Left cardiac atrium (tissue), 4 donors: Measurements from ENCODE around the gene GRN. TPM values are rescaled to one million over a fixed set of nuclear protein-coding genes. Genes with fewer than 3 reads are reported as not detected.
"Not testable (repeated sequence)": the region's sequence is repeated elsewhere in the genome, so short reads cannot be mapped to it uniquely, and the experiment has no call there.

Experiments
- ATAC-seq, 2 donors: fragments of 200-7000 bp; cut with Tn5 transposase; one replicate each; pipeline ENCODE4 v1.9.1; 2020; ENCODE audit warnings: mild to moderate bottlenecking in 2 of 2, moderate library complexity in 2 of 2
- DNase-seq: peaks from one replicate; pipeline ENCODE4 v3.0.0-alpha.2; 2020
- intact Hi-C, 2 donors: fragments of 100-400 bp; cut with DNase I; formaldehyde crosslinking; loops; one replicate each; pipeline versions ENCODE4 v1.14.1 to v1.15.1; 2022 to 2023
- total RNA-seq, 2 donors: library from RNA; stranded (reverse); fragmentation: NEBNext Ultra II Directional; extraction: Animal tissue kit (Norgen Biotek cat#: 25700); gene quantifications; one replicate each; pipeline ENCODE4 v1.2.1, GENCODE V29; 2021
- donor health status: DM: no; HTN: yes; CAD: no.
- donor health status: DM: no; HTN: yes; CAD: no; lungs with severe emphysema.
- donor health status: DM: yes; HTN: yes; CAD: no.
- donor health status: Dilated cardiomyopathy.

Gene GRN
- total RNA-seq, 2 donors from 2014 or later, result 190 to 206 TPM

DNA sequence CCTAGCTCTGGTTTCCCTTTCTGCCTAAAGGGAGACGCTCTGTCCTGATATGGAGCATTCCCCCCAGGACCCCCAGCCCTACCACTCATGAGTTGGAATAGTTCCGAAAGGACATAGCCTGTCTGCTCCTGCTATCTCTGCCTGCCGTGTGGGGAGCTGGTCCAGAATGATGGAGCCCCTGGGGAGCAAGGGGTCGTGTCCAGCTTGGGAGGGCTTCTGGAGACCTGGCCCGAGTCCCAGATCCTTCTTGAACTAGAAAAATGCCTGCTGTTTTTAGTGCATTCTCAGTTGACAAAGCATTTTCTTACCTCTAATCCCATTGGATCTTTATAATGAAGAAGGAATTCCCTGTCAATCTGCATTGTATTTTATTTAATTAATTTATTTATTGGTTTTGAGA is 9.1 kb upstream of the GRN start:
- no peak for ATAC-seq
- intact Hi-C loops, result no loop called here
- DNase-seq, result no peak

DNA sequence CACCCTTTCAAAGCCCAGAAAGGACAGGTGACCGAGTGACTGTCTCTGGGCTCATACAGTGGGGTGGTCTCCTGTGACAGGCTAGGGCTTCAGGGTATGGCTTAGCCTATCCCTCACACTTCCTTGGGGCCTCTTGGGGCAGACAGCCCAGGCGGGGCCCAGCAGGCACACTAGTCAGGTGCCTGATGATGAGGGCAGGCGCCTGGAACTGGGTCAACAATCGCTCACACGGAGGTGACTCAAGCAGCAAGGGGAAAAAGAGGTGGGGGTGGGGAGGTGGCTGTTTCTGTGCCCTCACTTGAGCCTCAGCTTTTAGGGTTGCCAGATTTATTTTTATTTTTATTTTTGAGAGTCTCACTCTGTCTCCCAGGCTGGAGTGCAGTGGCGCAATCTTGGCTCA is 6.4 kb upstream of the GRN start:
- DNase-seq, result no peak
- intact Hi-C loops, result no loop called here
- peak in 1 of 2 donors; percentile 80 for ATAC-seq

DNA sequence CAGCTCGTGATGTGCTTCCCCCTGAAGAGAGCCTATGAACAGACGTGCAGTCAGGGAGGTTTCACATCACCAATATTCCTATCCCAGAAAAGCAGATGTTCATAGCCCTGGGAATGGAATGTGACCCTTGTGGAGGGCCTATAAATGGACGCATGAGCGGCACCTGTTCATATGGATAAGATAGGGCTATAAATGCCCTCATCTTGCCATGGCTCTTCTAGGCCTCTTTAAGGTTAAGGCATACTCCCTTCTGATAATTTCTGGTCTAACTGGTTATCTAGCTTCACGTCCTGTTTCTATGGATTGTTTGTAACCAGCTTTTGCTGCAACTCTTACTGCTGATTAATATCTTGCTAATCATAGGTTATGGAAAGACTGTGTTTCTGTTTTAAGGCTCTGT is 4.5 kb upstream of the GRN start:
- DNase-seq, ATAC-seq, intact Hi-C loops: not testable (repeated sequence)

DNA sequence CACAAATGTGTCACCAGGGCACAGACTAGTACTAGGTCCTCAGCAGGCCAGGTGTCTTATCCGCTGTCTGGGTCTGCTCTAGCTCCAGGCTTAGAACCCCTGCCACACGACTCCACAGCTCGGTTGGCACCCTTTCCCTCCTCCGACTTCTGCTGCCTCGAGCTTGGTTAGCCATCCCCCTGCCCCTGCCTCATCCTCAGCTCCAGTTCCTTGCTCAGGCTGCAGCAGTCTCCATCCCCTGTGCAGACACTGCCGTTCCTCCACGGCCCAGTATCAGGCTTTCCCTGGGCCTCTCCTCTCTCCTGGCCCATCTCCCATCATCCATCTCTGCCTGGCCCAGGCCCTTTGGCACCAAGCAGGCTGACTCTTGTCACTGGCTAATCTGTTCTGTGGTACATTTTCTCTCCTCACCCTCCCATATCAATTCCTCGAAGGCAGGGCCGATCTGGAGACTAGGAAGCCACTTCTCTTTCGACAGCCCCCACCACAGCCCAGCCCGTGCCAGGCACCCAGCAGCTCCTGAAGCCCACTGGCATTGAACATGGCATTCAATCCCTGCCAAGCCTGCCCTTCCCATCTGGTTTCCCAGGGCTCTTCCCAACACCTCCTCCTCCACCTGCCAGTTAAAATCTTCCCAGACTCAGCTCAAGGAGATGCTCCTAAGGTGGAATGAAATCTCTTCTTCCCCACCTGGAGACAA is 1.4 kb upstream of the GRN start:
- intact Hi-C loops, result no loop called here
- ATAC-seq (no peak), DNase-seq (no peak)

DNA sequence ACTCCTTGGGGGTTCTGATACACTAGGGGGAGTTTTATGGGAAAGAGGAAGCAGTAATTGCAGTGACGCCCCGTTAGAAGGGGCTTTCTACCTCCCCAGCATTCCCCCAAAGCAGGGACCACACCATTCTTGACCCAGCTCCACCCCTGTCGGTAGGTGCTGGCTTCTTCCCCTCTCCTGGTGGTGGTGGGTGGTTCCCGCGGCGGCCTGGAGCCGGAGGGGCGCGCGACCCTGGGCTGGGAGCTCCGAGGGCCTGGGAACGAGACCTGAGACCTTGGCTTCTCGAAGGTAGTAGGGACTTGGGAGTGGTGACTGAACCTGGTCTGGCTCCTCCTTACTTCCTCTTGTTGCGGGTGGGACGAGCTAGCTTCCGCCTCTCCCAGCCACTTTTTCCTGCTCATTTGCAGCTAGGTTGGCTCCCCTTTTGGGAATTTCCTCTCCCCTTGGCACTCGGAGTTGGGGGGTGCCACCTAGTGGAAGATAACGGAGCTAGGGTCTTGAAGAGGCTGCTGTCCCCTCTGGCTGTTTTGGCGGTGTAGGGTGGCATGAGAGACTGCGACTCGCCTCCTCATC is 438 bp downstream of the GRN start:
- no peak for DNase-seq
- intact Hi-C loops, result no loop called here
- ATAC-seq, result peak; percentile 20 to 36

DNA sequence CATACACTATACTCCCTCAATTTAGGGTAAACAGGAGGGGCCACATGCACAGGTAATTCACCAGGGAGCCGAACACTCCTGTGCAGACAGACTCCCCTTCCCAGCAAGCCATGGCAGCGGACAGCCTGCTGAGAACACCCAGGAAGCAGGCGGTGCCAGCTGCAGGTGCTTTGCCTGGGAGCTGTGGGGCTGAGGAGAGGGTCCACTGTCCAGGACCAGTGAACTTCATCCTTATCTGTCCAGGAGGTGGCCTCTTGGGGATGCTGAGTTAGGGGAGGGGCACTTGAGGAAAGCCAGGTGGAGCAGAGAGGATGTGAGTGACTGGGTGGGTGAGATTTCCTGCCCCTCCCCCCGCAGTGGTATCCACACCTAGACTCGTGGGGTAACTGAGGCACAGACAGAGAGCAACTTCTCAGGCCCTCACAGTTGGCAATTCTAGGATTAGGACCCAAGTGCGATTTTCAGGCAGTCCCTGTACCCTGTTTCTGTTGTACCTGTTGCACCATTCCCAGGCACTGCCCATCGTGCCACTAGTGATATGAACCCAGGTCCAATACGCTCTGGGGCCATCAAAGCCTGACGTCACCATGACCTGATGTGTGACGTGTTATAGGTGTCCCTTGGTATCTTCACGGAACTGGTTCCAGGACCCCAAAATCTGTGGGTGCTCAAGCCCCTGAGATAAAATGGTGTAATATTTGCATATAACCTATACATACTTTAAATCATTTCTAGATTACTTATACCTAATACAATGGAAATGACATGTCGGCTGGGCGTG is 1.2 kb downstream of the GRN start:
- DNase-seq, result no peak
- intact Hi-C loops, result no loop called here

DNA sequence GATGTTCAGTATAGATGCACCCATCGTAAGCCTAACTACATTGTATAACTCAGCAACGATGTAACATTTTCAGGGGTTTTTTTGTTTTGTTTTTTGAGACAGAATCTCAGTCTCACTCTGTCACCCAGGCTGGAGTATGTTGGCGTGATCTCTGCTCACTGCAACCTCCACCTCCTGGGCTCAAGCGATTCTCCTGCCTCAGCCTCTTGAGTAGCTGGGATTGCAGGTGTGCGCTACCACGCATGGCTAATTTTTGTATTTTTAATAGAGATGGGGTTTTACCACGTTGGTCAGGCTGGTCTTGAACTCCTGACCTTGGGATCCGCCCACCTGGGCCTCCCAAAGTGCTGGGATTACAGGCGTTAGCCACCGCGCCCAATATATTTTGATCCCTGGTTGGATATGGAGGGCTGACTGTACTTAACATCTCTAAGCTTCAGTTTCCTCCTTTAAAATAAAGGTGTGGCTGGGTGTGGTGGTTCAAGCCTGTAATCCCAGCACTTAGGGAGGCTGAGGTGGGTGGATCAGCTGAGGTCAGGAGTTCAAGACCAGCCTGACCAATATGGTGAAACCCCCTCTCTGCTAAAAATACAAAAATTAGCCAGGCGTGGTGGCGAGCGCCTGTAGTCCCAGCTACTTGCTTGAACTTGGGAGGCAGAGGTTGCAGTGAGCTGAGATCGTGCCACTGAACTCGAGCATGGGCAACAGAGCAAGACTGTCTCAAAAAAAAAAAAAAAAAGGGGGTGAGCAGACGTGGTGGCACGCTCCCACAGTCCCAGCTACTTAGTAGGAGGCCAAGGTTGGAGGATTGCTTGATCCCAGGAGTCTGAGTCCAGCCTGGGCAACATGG is 2.3 kb downstream of the GRN start:
- DNase-seq, intact Hi-C loops, ATAC-seq: not testable (repeated sequence)

More for the DNA sequence above, 1.2 kb downstream of the GRN start:
- no peak for ATAC-seq

DNA sequence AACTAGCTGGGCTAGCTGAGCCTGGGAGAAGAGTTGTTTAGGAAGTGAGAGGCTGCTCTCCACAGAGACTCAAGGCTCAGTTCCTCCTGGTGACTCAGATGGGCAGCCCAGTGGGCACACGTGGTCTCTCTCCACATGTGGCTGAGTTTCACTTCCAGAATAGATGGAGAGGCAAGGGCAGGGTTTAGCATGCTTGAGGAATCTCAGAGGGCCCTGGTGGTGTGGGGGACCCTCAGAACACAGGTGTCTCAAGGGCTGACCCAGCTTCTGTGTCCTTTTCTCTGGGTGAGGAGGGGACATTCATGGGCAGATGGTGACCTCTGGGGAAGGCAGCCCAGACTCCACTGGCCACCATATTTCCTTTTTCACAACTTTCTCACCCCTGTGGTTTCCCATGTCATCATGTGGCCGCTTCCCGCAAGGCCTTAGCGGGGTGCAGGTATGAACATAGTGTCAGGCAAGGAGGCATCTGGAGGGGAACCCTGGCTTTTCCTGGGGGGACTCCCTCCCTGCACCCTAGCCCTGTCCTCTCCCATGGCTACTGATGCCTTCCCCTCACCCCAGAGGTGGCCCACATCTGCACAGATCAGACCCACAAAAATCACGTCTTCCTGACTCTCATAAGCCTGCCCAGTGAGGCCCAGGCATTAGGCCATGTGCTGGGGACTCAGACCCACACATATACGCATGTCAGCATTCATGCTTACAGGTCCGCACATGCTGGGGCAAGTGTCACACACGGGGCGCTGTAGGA is 3.3 kb downstream of the GRN start:
- no peak for DNase-seq
- ATAC-seq, result no peak
- intact Hi-C loops, result no loop called here

DNA sequence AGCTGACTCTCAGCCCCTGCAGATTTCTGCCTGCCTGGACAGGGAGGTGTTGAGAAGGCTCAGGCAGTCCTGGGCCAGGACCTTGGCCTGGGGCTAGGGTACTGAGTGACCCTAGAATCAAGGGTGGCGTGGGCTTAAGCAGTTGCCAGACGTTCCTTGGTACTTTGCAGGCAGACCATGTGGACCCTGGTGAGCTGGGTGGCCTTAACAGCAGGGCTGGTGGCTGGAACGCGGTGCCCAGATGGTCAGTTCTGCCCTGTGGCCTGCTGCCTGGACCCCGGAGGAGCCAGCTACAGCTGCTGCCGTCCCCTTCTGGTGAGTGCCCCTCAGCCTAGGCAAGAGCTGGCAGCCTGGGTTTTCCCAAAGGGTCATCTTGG is 3.9 kb downstream of the GRN start:
- intact Hi-C loops, result no loop called here
- DNase-seq (no peak), ATAC-seq (no peak)

DNA sequence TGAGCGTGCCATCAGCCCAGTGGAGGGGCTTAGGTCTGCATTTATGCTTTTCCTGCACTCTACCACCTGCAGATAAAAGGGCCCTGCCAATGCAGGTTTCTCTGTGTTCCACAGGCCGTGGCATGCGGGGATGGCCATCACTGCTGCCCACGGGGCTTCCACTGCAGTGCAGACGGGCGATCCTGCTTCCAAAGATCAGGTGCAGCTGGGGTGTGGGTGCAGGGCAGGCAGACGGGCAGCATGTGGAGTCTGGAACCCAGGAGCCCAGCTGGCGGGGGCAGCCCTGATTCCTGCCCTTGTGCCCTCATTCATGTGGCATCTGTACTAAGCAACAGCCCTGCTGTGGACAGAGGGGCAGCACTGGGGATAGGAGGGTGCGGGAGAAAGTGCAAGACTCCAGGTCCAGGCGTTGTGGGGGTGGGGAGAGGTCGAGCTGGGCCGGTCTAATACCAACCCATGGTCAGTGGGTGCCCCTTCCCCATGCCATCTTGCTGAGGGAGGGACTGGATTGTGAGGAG is 4.5 kb downstream of the GRN start:
- no peak for DNase-seq
- intact Hi-C loops, result no loop called here
- ATAC-seq, result no peak

DNA sequence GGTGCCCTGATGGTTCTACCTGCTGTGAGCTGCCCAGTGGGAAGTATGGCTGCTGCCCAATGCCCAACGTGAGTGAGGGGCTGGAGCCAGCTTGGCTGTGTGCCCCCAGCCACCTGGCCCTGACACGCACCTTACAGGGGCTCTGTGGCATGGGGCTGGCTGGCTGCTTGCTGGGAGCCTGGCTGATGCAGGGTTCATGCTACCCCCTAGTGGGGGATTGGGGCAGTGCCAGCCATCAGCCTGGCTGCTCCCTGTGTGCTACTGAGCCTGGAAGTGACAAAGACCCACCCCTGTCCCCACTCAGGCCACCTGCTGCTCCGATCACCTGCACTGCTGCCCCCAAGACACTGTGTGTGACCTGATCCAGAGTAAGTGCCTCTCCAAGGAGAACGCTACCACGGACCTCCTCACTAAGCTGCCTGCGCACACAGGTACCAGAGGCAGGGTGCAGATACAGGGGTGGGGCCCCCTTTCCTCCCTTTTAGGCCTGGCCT is 5.7 kb downstream of the GRN start:
- DNase-seq (peak; percentile 77), ATAC-seq (peak; percentile 45 to 48)
- intact Hi-C loops, result no loop called here

DNA sequence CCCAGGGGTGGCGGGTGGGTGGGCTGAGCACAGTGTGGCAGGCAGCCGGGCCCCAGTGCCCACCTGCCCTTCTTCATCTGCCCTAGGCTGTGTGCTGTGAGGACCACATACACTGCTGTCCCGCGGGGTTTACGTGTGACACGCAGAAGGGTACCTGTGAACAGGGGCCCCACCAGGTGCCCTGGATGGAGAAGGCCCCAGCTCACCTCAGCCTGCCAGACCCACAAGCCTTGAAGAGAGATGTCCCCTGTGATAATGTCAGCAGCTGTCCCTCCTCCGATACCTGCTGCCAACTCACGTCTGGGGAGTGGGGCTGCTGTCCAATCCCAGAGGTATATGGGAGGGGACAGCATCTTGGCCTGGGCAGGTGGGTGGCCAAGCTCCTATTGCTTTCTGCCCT is 6.4 kb downstream of the GRN start:
- no peak for ATAC-seq
- intact Hi-C loops, result no loop called here

DNA sequence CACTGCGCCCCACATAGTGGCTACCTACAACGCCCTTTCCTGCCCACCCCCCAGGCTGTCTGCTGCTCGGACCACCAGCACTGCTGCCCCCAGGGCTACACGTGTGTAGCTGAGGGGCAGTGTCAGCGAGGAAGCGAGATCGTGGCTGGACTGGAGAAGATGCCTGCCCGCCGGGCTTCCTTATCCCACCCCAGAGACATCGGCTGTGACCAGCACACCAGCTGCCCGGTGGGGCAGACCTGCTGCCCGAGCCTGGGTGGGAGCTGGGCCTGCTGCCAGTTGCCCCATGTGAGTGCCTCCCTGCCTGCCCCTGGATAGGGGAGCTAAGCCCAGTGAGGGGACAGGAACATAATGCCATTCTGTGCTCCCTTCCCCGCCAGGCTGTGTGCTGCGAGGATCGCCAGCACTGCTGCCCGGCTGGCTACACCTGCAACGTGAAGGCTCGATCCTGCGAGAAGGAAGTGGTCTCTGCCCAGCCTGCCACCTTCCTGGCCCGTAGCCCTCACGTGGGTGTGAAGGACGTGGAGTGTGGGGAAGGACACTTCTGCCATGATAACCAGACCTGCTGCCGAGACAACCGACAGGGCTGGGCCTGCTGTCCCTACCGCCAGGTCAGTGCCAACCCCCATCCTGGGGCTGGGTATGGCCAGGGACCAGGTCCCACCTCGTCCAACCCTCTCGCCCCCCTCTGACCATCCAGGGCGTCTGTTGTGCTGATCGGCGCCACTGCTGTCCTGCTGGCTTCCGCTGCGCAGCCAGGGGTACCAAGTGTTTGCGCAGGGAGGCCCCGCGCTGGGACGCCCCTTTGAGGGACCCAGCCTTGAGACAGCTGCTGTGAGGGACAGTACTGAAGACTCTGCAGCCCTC is 7.1 kb downstream of the GRN start:
- no peak for ATAC-seq
- intact Hi-C loops, result no loop called here
- DNase-seq, result no peak

More for the DNA sequence above, 6.4 kb downstream of the GRN start:
- no peak for DNase-seq

DNA sequence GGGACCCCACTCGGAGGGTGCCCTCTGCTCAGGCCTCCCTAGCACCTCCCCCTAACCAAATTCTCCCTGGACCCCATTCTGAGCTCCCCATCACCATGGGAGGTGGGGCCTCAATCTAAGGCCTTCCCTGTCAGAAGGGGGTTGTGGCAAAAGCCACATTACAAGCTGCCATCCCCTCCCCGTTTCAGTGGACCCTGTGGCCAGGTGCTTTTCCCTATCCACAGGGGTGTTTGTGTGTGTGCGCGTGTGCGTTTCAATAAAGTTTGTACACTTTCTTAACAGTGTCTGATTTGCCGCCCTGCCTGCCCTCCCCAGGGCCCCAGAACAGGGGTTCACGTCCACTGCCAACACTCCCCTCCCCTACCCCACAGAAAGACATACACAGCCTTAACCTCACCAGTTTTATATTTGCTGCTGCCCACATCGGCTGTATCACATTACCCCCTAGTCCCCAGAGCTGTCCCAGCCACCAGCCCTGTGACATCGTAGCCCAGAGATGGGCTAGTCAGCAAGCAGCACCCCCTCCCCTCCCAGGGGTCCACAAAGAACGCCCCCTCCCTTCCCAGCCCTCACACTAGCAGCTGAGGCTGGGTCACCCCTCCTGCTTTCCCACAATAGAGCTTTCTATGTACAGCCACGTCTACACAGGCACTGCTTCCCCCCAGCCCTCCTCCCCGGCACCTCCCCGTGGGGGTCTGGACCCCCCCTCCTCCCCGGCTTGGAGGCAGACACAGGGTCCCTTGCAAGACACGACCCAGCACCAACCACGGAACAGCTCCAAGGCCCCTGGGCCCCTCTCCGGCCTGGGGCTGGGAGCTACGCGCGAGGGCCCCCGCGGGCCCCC is 7.9 kb downstream of the GRN start:
- DNase-seq (no peak), ATAC-seq (no peak)
- intact Hi-C loops, result no loop called here

DNA sequence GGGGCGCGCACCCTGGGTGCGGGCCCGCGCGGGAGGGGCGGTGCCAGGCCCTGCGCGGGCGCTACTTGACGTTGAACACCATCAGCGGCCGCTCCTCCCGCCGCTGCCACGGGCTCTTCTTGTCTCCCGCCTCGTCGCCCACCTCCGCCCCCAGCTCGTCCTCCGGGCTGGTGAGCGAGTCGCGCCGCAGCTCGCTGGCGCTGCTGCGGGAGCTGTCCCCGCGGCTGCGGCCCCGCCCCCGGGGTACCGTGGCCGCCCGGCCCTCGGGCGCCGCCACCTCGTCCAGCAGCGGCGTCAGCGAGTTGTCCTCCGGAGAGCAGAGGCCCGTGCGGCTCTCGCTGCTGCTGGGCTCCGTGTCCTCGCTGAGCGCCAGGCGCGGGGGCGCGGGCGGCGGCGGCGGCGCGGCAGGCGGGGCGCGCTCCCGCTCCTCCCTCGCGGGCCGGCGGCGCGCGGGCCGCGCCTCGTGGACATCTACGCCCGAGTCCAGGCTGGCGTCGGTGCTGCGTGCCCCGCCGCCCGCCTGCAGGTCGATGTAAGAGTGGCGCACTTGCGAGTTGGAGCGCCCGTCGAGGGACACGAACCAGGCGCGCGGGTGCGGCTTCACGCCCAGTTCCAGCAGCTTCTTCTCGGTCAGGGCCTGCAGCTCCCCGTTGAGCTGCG is 8.7 kb downstream of the GRN start:
- intact Hi-C loops, result no loop called here
- DNase-seq, result no peak
- ATAC-seq, result peak; percentile 12 to 54
